H1 (cell line): Measurements from ENCODE around the gene CAMTA1. TPM values are rescaled to one million over a fixed set of nuclear protein-coding genes. Genes with fewer than 3 reads are reported as not detected.

ENCODE experiments used
- RNF2 ChIP-seq: fragments of 200-900, 300-1000 bp; sonication (generic); IDR thresholded peaks from 2 replicates; pipeline ENCODE4 v1.7.1; 2016; ENCODE audit warnings: borderline replicate concordance, low read depth, mild to moderate bottlenecking, antibody characterized with exemption, low read length; ENCODE audit not compliant: poor library complexity, severe bottlenecking; ENCODE audit errors: missing control alignments
- SIX5 ChIP-seq: IDR thresholded peaks from 2 replicates; pipeline ENCODE4 v1.6.1; 2011; ENCODE audit warnings: mild to moderate bottlenecking, low read depth, low read length
- USF2 ChIP-seq: IDR thresholded peaks from 2 replicates; pipeline ENCODE4 v1.6.1; 2011; ENCODE audit warnings: low read length, improper control_type of control experiment
- polyA plus RNA-seq, 7 experiments: library from polyadenylated mRNA; depleted of rRNA in 3 of 7; stranded (reverse) in 5 of 7; unstranded in 2 of 7; fragments of >200 nt in 5 of 7; fragments of 200-250 nt in 2 of 7; gene quantifications; 1 replicate in 5 of 7; 2 replicates in 1 of 7; 4 replicates in 1 of 7; pipeline versions ENCODE4 v1.2.1 to v1.2.3, GENCODE V29; 2011 to 2013; ENCODE audit warnings: missing spikeins in 2 of 7, mixed read lengths in 2 of 7
- total RNA-seq: library from RNA; stranded (reverse); fragmentation: NEBNext Ultra II Directional; extraction: Animal tissue kit (Norgen Biotek cat#: 25700); gene quantifications from 2 replicates; pipeline ENCODE4 v1.2.1, GENCODE V29; 2021

CAMTA1 gene
- total and polyA plus RNA-seq, 2 of the 8 experiments (the other 6 are each of a cell fraction or from before 2014, with no cell fraction given): 65.0 to 119 TPM

DNA sequence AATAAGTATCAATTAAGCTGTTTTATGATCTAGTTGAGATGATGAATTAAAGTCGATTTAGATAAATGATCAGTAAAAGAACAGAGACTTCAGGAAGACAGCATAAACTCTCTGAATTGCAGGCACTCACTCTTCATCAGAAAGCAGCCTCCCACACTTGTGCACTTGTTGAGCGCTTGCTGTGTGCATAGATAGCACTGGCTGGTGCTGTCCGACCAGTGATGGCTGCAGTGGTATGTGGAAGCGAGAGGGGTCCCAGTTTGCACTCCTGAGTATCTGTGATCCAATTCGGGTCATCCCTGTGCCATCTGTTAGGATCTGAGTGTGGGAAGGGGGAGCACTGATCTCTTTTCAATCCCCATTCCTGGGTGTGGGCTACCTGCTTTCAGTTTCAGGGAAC lies 137.8 kb downstream of the CAMTA1 start (continued):
- TF ChIP-seq USF2: no peak
- no peak for TF ChIP-seq RNF2
- no peak for TF ChIP-seq SIX5
